ENCODE data around the gene SEMA4B.

SEMA4B gene

DNA sequence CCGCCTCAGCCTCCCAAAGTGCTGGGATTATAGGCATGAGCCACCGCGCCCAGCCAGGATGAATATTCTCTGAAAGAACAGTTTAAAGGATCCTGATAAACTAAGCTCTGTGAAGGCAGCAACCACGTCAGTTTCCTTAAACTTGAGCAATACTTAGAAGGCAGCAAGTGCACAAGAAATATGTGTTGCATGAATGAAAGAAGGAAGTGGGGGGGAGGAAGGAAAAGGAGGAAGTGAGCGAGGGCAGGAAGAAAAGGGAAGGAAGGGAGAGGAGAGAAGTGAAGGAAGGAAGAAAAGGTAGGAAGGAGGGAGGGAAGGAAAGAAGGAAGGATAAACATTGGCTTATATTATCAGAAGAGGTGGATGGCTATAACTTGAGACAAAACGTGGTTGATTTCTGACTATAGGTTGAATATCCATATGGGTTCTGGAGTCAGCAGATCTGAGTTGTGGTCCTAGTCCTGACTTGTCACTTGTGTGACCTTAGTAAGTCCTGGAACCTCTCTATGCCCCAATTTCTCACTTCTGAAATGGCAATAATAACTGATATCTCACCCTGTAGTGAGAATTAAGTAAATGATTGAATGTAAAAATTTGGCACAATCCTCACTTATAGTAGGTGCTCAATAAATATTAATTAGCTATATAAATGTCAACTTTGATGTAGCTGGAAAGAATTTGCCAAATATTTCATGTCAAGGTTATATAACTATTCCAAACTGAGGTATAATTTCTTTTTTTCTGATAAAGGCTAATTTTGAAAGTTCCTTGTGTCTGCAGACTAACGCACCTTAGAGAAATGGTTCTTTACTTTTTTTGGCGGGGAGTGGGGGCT, 12.0 kb upstream of the SEMA4B start:
- Histone ChIP-seq H3K4me3 (ENCODE audit: low read length) (peak overlapping the region; percentile 32; the same call in 1 of the 2 replicates), H3K9me2 (replicated peaks; ENCODE audit: control insufficient read depth, low read length) (no peaks in the 10 kb centered on the region), H3K27ac (ENCODE audit: low read depth, low read length) (no peak overlapping the region; the same call in 1 of the 2 replicates), H3K4me2 (ENCODE audit: low read length) (peak overlapping the region; percentile 41), H3K4me1 (ENCODE audit: control insufficient read depth, low read length) (peaks cover 79% of the 10 kb centered on the region), H3K9me3 (ENCODE audit: control insufficient read depth, insufficient read depth, low read length) (no peaks in the 10 kb centered on the region), H3K36me3 (ENCODE audit: control insufficient read depth, low read length) (no peaks in the 10 kb centered on the region), H4K20me1 (ENCODE audit: control insufficient read depth, insufficient read depth, low read depth, low read length) (no peaks in the 10 kb centered on the region), H3K79me2 (ENCODE audit: control insufficient read depth, low read length) (no peaks in the 10 kb centered on the region; the same call in 1 of the 2 replicates), H3K27me3 (ENCODE audit: control insufficient read depth, low read length) (0 out of 2 replicates have a peak, but pooled peaks cover 3% of the 10 kb centered on the region), H3F3A (ENCODE audit: control insufficient read depth, insufficient read depth) (peaks cover 11% of the 10 kb centered on the region)
- no peak for TF ChIP-seq EZH2phosphoT487 (IDR thresholded peaks at IDR 0.05; ENCODE audit: borderline replicate concordance, low read length)
- TF ChIP-seq, protein P1, sequence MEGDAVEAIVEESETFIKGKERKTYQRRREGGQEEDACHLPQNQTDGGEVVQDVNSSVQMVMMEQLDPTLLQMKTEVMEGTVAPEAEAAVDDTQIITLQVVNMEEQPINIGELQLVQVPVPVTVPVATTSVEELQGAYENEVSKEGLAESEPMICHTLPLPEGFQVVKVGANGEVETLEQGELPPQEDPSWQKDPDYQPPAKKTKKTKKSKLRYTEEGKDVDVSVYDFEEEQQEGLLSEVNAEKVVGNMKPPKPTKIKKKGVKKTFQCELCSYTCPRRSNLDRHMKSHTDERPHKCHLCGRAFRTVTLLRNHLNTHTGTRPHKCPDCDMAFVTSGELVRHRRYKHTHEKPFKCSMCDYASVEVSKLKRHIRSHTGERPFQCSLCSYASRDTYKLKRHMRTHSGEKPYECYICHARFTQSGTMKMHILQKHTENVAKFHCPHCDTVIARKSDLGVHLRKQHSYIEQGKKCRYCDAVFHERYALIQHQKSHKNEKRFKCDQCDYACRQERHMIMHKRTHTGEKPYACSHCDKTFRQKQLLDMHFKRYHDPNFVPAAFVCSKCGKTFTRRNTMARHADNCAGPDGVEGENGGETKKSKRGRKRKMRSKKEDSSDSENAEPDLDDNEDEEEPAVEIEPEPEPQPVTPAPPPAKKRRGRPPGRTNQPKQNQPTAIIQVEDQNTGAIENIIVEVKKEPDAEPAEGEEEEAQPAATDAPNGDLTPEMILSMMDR (IDR thresholded peaks at IDR 0.05; ENCODE audit: low read depth, low read length, poor library complexity, severe bottlenecking), result no peak

DNA sequence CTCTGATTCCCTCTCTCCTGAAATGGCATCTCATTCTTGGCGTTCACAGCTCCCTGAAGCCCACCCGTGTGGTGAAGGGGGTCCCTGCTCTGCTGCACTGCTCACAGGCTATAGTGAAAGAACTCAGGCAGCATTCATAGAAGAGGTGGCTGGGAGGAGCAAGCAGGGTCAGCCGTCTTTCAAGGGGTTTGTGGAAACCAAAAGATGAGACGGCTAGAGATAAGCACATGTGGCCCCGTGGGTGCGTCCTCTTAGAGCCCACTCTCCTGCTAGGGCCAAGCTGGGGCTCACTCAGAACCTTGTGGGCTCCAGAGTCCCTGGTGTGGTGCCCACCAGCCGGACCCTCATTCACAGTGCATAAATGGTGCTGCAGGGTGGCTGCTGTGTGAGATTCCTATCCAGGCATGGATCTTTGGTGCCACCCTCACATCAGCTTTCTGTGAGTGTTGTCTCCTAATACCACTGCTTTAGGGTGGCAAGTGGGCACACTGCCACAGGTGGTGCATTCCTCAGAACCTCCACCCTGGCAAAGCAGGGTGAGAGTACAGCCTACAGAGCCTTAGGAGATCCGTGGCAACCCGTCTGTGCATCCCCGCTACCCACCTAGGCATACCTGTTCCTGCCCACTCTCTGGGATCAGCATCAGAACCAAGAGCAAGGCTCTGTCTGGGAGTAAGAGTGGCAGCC, 11.2 kb upstream of the SEMA4B start:
- no peaks in the 10 kb centered on the region for H3K27me3 ChIP-seq (ENCODE audit: control insufficient read depth, low read length)
- H3K27ac ChIP-seq (ENCODE audit: low read depth, low read length), result peak overlapping the region; percentile 87
- peak overlapping the region; percentile 96 for H3K4me2 ChIP-seq (ENCODE audit: low read length)
- H4K20me1 ChIP-seq (ENCODE audit: control insufficient read depth, insufficient read depth, low read depth, low read length), result no peaks in the 10 kb centered on the region
- peaks cover 79% of the 10 kb centered on the region for H3K4me1 ChIP-seq (ENCODE audit: control insufficient read depth, low read length)
- H3K9me3 ChIP-seq (ENCODE audit: control insufficient read depth, insufficient read depth, low read length), result no peaks in the 10 kb centered on the region
- peaks cover 8% of the 10 kb centered on the region for H3F3A ChIP-seq (ENCODE audit: control insufficient read depth, insufficient read depth)
- TF ChIP-seq EZH2phosphoT487 (IDR thresholded peaks at IDR 0.05; ENCODE audit: borderline replicate concordance, low read length), result no peak
- TF ChIP-seq, protein P1 (IDR thresholded peaks at IDR 0.05; ENCODE audit: low read depth, low read length, poor library complexity, severe bottlenecking), result no peak
- no peaks in the 10 kb centered on the region for H3K9me2 ChIP-seq (replicated peaks; ENCODE audit: control insufficient read depth, low read length)
- H3K4me3 ChIP-seq (ENCODE audit: low read length), result peak overlapping the region; percentile 70; the same call in 1 of the 2 replicates
- H3K36me3 ChIP-seq (ENCODE audit: control insufficient read depth, low read length), result no peaks in the 10 kb centered on the region
- no peaks in the 10 kb centered on the region; the same call in 1 of the 2 replicates for H3K79me2 ChIP-seq (ENCODE audit: control insufficient read depth, low read length)

DNA sequence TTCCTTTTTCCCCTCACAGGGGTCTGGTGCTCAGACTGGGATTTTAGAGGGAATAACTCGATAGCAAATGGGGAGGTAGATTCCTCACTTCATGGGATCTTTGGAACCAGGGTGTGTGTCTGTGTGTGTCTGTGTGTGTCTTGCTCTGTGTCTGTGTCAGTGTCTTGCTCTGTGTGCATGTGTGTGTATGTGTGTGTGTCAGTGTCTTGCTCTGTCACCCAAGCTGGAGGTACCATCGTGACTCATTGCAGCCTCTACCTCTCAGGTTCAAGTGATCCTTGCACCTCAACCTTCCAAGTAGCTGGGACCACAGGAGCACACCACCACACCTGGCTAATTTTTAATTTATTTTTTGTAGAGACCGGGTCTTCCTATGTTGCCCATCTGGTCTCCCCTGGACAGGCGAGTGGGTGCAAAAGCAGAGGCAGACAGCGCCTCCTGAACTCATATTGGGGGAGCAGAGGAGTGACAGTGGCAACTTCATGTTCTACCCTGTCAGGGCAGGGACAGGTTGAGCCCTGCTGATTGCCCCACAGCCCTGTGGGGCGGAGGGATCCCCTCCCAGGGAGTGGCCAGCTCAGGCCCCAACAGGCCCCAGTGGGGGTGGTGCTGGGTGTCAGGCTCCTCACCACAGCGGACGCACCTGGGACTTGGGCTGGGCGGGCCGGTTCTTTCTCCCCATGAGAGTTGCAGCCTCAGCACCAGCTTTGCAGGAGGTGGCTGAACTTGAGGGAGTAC, 10.4 kb upstream of the SEMA4B start:
- H4K20me1 ChIP-seq (ENCODE audit: control insufficient read depth, insufficient read depth, low read depth, low read length), result no peaks in the 10 kb centered on the region
- no peak for TF ChIP-seq EZH2phosphoT487 (IDR thresholded peaks at IDR 0.05; ENCODE audit: borderline replicate concordance, low read length)
- TF ChIP-seq, protein P1 (IDR thresholded peaks at IDR 0.05; ENCODE audit: low read depth, low read length, poor library complexity, severe bottlenecking), result no peak
- H3K27me3 ChIP-seq (ENCODE audit: control insufficient read depth, low read length), result no peaks in the 10 kb centered on the region
- peaks cover 80% of the 10 kb centered on the region for H3K4me1 ChIP-seq (ENCODE audit: control insufficient read depth, low read length)
- no peaks in the 10 kb centered on the region; the same call in 1 of the 2 replicates for H3K79me2 ChIP-seq (ENCODE audit: control insufficient read depth, low read length)
- H3K4me2 ChIP-seq (ENCODE audit: low read length), result peak overlapping the region; percentile 96
- no peaks in the 10 kb centered on the region for H3K9me2 ChIP-seq (replicated peaks; ENCODE audit: control insufficient read depth, low read length)
- H3K27ac ChIP-seq (ENCODE audit: low read depth, low read length), result peak overlapping the region; percentile 87
- H3K36me3 ChIP-seq (ENCODE audit: control insufficient read depth, low read length), result no peaks in the 10 kb centered on the region
- H3K4me3 ChIP-seq (ENCODE audit: low read length), result peak overlapping the region; percentile 70
- H3F3A ChIP-seq (ENCODE audit: control insufficient read depth, insufficient read depth), result peaks cover 10% of the 10 kb centered on the region
- H3K9me3 ChIP-seq (ENCODE audit: control insufficient read depth, insufficient read depth, low read length), result no peaks in the 10 kb centered on the region
